IMR-90 (cell line): ENCODE measurements around the gene SAMD8. TPM values are rescaled to one million over a fixed set of nuclear protein-coding genes. Genes with fewer than 3 reads are reported as not detected.
A peak's percentile ranks its signal among the peaks of the same experiment; 100 is the strongest.

Source experiments
- ATAC-seq: fragments of 200-7000 bp; cut with Tn5 transposase; 2 replicates; pipeline ENCODE4 v1.9.1; 2020; ENCODE audit warnings: low read depth, mild to moderate bottlenecking, moderate library complexity
- BruUV-seq: library from RNA; stranded (reverse); fragments of 400-500 nt; replicated peaks from 2 replicates; lab custom pipeline; 2021; lab: Mats Ljungman, UMichigan
- CTCF ChIA-PET: fragments of 300-600 bp; formaldehyde crosslinking; extraction: SDS; loops from one replicate; lab custom pipeline; 2021; ENCODE audit warnings: antibody characterized with exemption; lab: Yijun Ruan, JAX
- POLR2A ChIA-PET: fragments of 300-600 bp; sonication (Branson Sonifier 250); formaldehyde crosslinking; loops from one replicate; lab custom pipeline; 2022; ENCODE audit warnings: antibody characterized with exemption; ENCODE audit not compliant: unreplicated experiment; lab: Charles Lee
- DNase-seq: peaks from one replicate; pipeline ENCODE4 v3.0.0; 2013
- H2AFZ ChIP-seq: replicated peaks from 2 replicates; pipeline ENCODE3; 2013; ENCODE audit warnings: low read length, mild to moderate bottlenecking; ENCODE audit not compliant: poor library complexity
- H2AK5ac ChIP-seq: 2 replicates; pipeline ENCODE4 v1.6.1; 2013; ENCODE audit warnings: low read depth, low read length, inconsistent platforms
- H2AK9ac ChIP-seq: replicated peaks from 2 replicates; pipeline ENCODE3; 2013; ENCODE audit warnings: mild to moderate bottlenecking, low read depth, low read length, moderate library complexity; ENCODE audit not compliant: poor library complexity
- H2BK120ac ChIP-seq: 2 replicates; pipeline ENCODE4 v1.6.1; 2013; ENCODE audit warnings: low read depth, low read length, inconsistent platforms
- H2BK15ac ChIP-seq: 3 replicates; pipeline ENCODE4 v1.6.1; 2013; ENCODE audit warnings: low read depth, low read length, inconsistent platforms
- H2BK20ac ChIP-seq: 2 replicates; pipeline ENCODE4 v1.6.1; 2013; ENCODE audit warnings: low read depth, mild to moderate bottlenecking, inconsistent platforms, low read length, moderate library complexity
- H2BK5ac ChIP-seq: 2 replicates; pipeline ENCODE4 v1.6.1; 2013; ENCODE audit warnings: mild to moderate bottlenecking, low read depth, low read length, inconsistent platforms; ENCODE audit not compliant: poor library complexity, severe bottlenecking
- H3K14ac ChIP-seq: replicated peaks from 2 replicates; pipeline ENCODE4 v1.6.1; 2013; ENCODE audit warnings: low read depth, low read length, inconsistent platforms
- H3K18ac ChIP-seq: 2 replicates; pipeline ENCODE4 v1.6.1; 2013; ENCODE audit warnings: low read depth, low read length, control low read depth
- H3K23ac ChIP-seq: 2 replicates; pipeline ENCODE4 v1.6.1; 2013; ENCODE audit warnings: low read depth, low read length, inconsistent platforms
- H3K27ac ChIP-seq: 2 replicates; pipeline ENCODE4 v1.5.1; 2013; ENCODE audit warnings: mild to moderate bottlenecking, control low read depth, low read length; ENCODE audit not compliant: insufficient read depth
- H3K27me3 ChIP-seq: 2 replicates; pipeline ENCODE4 v1.6.1; 2013; ENCODE audit warnings: low read length; ENCODE audit not compliant: control insufficient read depth, insufficient read depth
- H3K36me3 ChIP-seq: 2 replicates; pipeline ENCODE4 v1.6.1; 2013; ENCODE audit warnings: low read length, mixed read lengths; ENCODE audit not compliant: control insufficient read depth, insufficient read depth
- H3K4ac ChIP-seq: 2 replicates; pipeline ENCODE4 v1.6.1; 2013; ENCODE audit warnings: low read depth, low read length, inconsistent platforms
- H3K4me1 ChIP-seq: 2 replicates; pipeline ENCODE4 v1.6.1; 2013; ENCODE audit warnings: low read length, mixed read lengths; ENCODE audit not compliant: control insufficient read depth, insufficient read depth
- H3K4me2 ChIP-seq: 2 replicates; pipeline ENCODE4 v1.6.1; 2013; ENCODE audit warnings: low read depth, mild to moderate bottlenecking, control low read depth, low read length, moderate library complexity
- H3K4me3 ChIP-seq: 2 replicates; pipeline ENCODE4 v1.5.1; 2013; ENCODE audit warnings: low read depth, mild to moderate bottlenecking, control low read depth, low read length, moderate library complexity; ENCODE audit not compliant: insufficient read depth
- H3K56ac ChIP-seq: 2 replicates; pipeline ENCODE4 v1.6.1; 2013; ENCODE audit warnings: low read length, inconsistent platforms; ENCODE audit not compliant: insufficient read depth; ENCODE audit errors: extremely low read depth
- H3K79me1 ChIP-seq, 2 experiments: 2 replicates each; pipeline ENCODE4 v1.6.1; 2013; ENCODE audit warnings: low read length in 2 of 2, inconsistent platforms in 1 of 2, low read depth in 1 of 2
- H3K9ac ChIP-seq: 2 replicates; pipeline ENCODE4 v1.6.1; 2013; ENCODE audit warnings: low read depth, low read length, control low read depth
- H3K9me1 ChIP-seq: 2 replicates; pipeline ENCODE4 v1.6.1; 2013; ENCODE audit warnings: low read length, inconsistent platforms; ENCODE audit not compliant: insufficient read depth
- H3K9me3 ChIP-seq: 2 replicates; pipeline ENCODE4 v1.6.1; 2013; ENCODE audit warnings: low read length; ENCODE audit not compliant: control insufficient read depth, insufficient read depth
- H4K20me1 ChIP-seq: 2 replicates; pipeline ENCODE4 v1.6.1; 2013; ENCODE audit warnings: low read length, inconsistent platforms; ENCODE audit not compliant: insufficient read depth
- H4K5ac ChIP-seq: 2 replicates; pipeline ENCODE4 v1.6.1; 2013; ENCODE audit warnings: mild to moderate bottlenecking, low read depth, low read length, control low read depth
- H4K8ac ChIP-seq, 2 experiments: 2 replicates each; pipeline ENCODE4 v1.6.1; 2013; ENCODE audit warnings: low read depth in 2 of 2, low read length in 2 of 2, control low read depth in 1 of 2, inconsistent platforms in 1 of 2
- H4K91ac ChIP-seq: 2 replicates; pipeline ENCODE4 v1.6.1; 2013; ENCODE audit warnings: low read depth, low read length, inconsistent platforms; ENCODE audit not compliant: insufficient read depth
- BHLHE40 ChIP-seq: fragments of 150-350 bp; IDR thresholded peaks from 2 replicates; pipeline ENCODE4 v1.6.1; 2016; ENCODE audit warnings: mild to moderate bottlenecking, low read depth, low read length
- CHD1 ChIP-seq: IDR thresholded peaks from 2 replicates; pipeline ENCODE4 v1.6.1; 2012; ENCODE audit warnings: low read depth, low read length, improper control_type of control experiment
- CTCF ChIP-seq: conservative IDR thresholded peaks from 2 replicates; pipeline ENCODE4 v1.5.1; 2012; ENCODE audit warnings: mild to moderate bottlenecking, low read depth, low read length, improper control_type of control experiment
- FOS ChIP-seq: fragments of 150-350 bp; IDR thresholded peaks from 2 replicates; pipeline ENCODE4 v1.6.1; 2016; ENCODE audit warnings: low read depth, low read length
- NFE2L2 ChIP-seq: fragments of 150-350 bp; IDR thresholded peaks from 2 replicates; pipeline ENCODE4 v1.6.1; 2016; ENCODE audit warnings: low read depth, mild to moderate bottlenecking, low read length
- RAD21 ChIP-seq: IDR thresholded peaks from 2 replicates; pipeline ENCODE4 v1.6.1; 2012; ENCODE audit warnings: low read length, improper control_type of control experiment
- RFX5 ChIP-seq: IDR thresholded peaks from 2 replicates; pipeline ENCODE4 v1.8.0; 2012; ENCODE audit warnings: low read depth, mild to moderate bottlenecking, low read length, moderate library complexity
- SMC3 ChIP-seq: fragments of 150-350 bp; IDR thresholded peaks from 2 replicates; pipeline ENCODE4 v1.6.1; 2016; ENCODE audit warnings: low read depth, mild to moderate bottlenecking, antibody characterized with exemption, low read length, moderate library complexity
- USF2 ChIP-seq: fragments of 150-350 bp; IDR thresholded peaks from 2 replicates; pipeline ENCODE4 v1.6.1; 2017; ENCODE audit warnings: mild to moderate bottlenecking, antibody characterized with exemption, low read length, low read depth
- WGBS, 2 experiments: methylation state at CpG; one replicate each; pipeline versions ENCODE4 v1.1.5 to v1.1.7; 2013; ENCODE audit warnings: missing lambda C conversion rate in 2 of 2; ENCODE audit not compliant: insufficient read length in 1 of 2; ENCODE audit errors: extremely low coverage in 2 of 2; 5-methylcytosine and 5-hydroxymethylcytosine counted together
- dilution Hi-C: fragments of 300-500 bp; cut with HindIII; formaldehyde crosslinking; loops from one replicate; pipeline ENCODE4 v1.14.3; 2018; ENCODE audit warnings: low sequenced_read_pairs; ENCODE audit not compliant: unreplicated experiment
- in situ Hi-C: fragments of 300-500 bp; cut with MboI; formaldehyde crosslinking; loops from 3 replicates; pipeline ENCODE4 v1.14.3; 2019; ENCODE audit warnings: low sequenced_read_pairs, inconsistent platforms, mixed read lengths
- intact Hi-C: fragments of 100-400 bp; cut with micrococcal nuclease; formaldehyde crosslinking; loops from 2 replicates; pipeline ENCODE4 v1.10.0; 2022
- polyA plus RNA-seq, 3 experiments: library from polyadenylated mRNA; depleted of rRNA; stranded (reverse); fragments of >200 nt; gene quantifications; 2 replicates each; pipeline ENCODE4 v1.2.3, GENCODE V29; 2012; ENCODE audit warnings: low replicate concordance in 1 of 3
- total RNA-seq: library from RNA; depleted of rRNA; stranded (reverse); fragments of >200 nt; gene quantifications from 2 replicates; pipeline ENCODE4 v1.2.3, GENCODE V29; 2012

The SAMD8 gene
- total and polyA plus RNA-seq, 2 of the 4 experiments (the other 2 are of a cell fraction) = 10.1 to 28.7 TPM

GRCh38 chr10:75100764-75101291 lies 10.6 kb upstream of the SAMD8 start:
- Histone ChIP-seq H3K4me1 (peaks cover 6% of the 10 kb centered on the region; the same call in 1 of the 2 replicates), H3K18ac (no peak overlapping the region; the same call in 1 of the 2 replicates), H2BK20ac (no peak overlapping the region), H4K5ac (no peak overlapping the region; the same call in 1 of the 2 replicates), H4K91ac (no peak overlapping the region), H2AK5ac (no peak overlapping the region), H4K8ac (no peak overlapping the region), H3K4me2 (no peak overlapping the region), H3K23ac (no peak overlapping the region; the same call in 1 of the 2 replicates), H3K9me3 (no peaks in the 10 kb centered on the region), H3K4ac (no peak overlapping the region), H2BK120ac (no peak overlapping the region), H3K27me3 (no peaks in the 10 kb centered on the region), H2AFZ (peak overlapping the region; percentile 82), H3K9me1 (no peaks in the 10 kb centered on the region), H2BK15ac (no peak overlapping the region), H3K36me3 (no peaks in the 10 kb centered on the region), H3K4me3 (no peak overlapping the region), H3K79me1 (no peaks in the 10 kb centered on the region), H3K9ac (no peak overlapping the region), H2AK9ac (peak overlapping the region; percentile 45), H4K20me1 (0 out of 2 replicates have a peak, but pooled peaks cover 4% of the 10 kb centered on the region), H2BK5ac (no peak overlapping the region), H3K27ac (no peak overlapping the region), H3K56ac (no peak overlapping the region), H3K14ac (no peak overlapping the region)
- ChIA-PET POLR2A (no interaction called here), CTCF (interaction anchor here (0.9 kb wide), 1 partner anchor 859 kb away, joined by 5 read pairs; no protein-coding TSS in a partner anchor)
- no peak for TF ChIP-seq SMC3
- no peak for TF ChIP-seq RFX5
- TF ChIP-seq NFE2L2 = no peak
- no peak for TF ChIP-seq FOS
- TF ChIP-seq RAD21 = no peak
- no peak for TF ChIP-seq USF2
- no peak for TF ChIP-seq BHLHE40
- no peak for TF ChIP-seq CTCF
- no peak for TF ChIP-seq CHD1
- dilution Hi-C loops = no loop called here
- in situ Hi-C loops = no loop called here
- no TSS peak for BruUV-seq
- ATAC-seq = no peak
- WGBS, 2 experiments = 39% methylated on average over 2 of the region's 4 CpGs; no CpG with 5 or more reads in 1 of the 2 experiments
- intact Hi-C loops = loop anchor here (1.0 to 10.0 kb wide), 4 partner anchors 264 to 976 kb away; no protein-coding TSS in a partner anchor
- DNase-seq = no peak
